ENCODE data around the gene SUSD3. TPM values are rescaled to one million over a fixed set of nuclear protein-coding genes. Genes with fewer than 3 reads are reported as not detected.

Gene SUSD3
- total and polyA plus RNA-seq, 2 donors (not counting 3 experiments of a cell fraction or from before 2014, with no cell fraction given) = not detected

- CTCF ChIA-PET = interaction anchor here (0.7 to 1.1 kb wide), 2 partner anchors 16 to 41 kb away, joined by 3 read pairs; no protein-coding TSS in a partner anchor
- Histone ChIP-seq H3K36me3 (ENCODE audit: control insufficient read depth in 2 of 2, extremely low read depth in 1 of 2, insufficient read depth in 2 of 2, low read length in 2 of 2) (peaks cover 8 to 29% of the 10 kb centered on the region in 2 experiments), H3K27me3 (ENCODE audit: control insufficient read depth in 2 of 2, insufficient read depth in 2 of 2, low read length in 2 of 2) (no peaks in the 10 kb centered on the region), H4K20me1 (replicated peaks; ENCODE audit: control insufficient read depth, extremely low read depth, insufficient read depth, low read length) (peaks cover 2% of the 10 kb centered on the region), H3K79me2 (ENCODE audit: control insufficient read depth, insufficient read depth, low read length) (peaks cover 7% of the 10 kb centered on the region), H3K9ac (replicated peaks; ENCODE audit: extremely low read depth, insufficient read depth, low read length) (no peak overlapping the region), H2AFZ (ENCODE audit: low read depth, low read length) (no peak overlapping the region), H3K27ac (ENCODE audit: insufficient read depth, low read depth, low read length) (no peak overlapping the region), H3K9me1 (replicated peaks; ENCODE audit: control insufficient read depth, extremely low read depth, insufficient read depth, low read length) (no peaks in the 10 kb centered on the region), H3K4me1 (ENCODE audit: control insufficient read depth, extremely low read depth, insufficient read depth, low read length) (no peaks in the 10 kb centered on the region), H3K9me3 (replicated peaks; ENCODE audit: control insufficient read depth, insufficient read depth, low read length) (no peaks in the 10 kb centered on the region), H3K4me3 (replicated peaks in 1 of 3; ENCODE audit: insufficient read depth in 1 of 3, low read depth in 1 of 3, low read length in 3 of 3) (no peak overlapping the region), H3K4me2 (ENCODE audit: insufficient read depth, low read length) (no peak overlapping the region)
- intact Hi-C loops (cut with micrococcal nuclease) = no loop called here
- no TSS peak for BruUV-seq (replicated peaks)
- POLR2A ChIA-PET = no interaction called here
- dilution Hi-C loops (cut with MboI; ENCODE audit: extremely low pct_ligation_motif_present, low sequenced_read_pairs) = no loop called here
- no peak for TF ChIP-seq EZH2 (IDR thresholded peaks at IDR 0.05; ENCODE audit: borderline replicate concordance, low read depth, low read length, severe bottlenecking)
- no peak for TF ChIP-seq GATA2 (IDR thresholded peaks at IDR 0.05; ENCODE audit: insufficient read depth, insufficient read length, low read depth, low read length)
- TF ChIP-seq, protein P1, sequence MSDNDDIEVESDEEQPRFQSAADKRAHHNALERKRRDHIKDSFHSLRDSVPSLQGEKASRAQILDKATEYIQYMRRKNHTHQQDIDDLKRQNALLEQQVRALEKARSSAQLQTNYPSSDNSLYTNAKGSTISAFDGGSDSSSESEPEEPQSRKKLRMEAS (IDR thresholded peaks at IDR 0.05; ENCODE audit: insufficient read depth, insufficient read length) = no peak
- FAIRE-seq (no peak), DNase-seq (ENCODE audit: low read depth, low spot score) (no peak)
Observed at GRCh38 chr9:93112864-93113389, 54.4 kb downstream of the SUSD3 start.

- intact Hi-C loops (cut with micrococcal nuclease) = no loop called here
- dilution Hi-C loops (cut with MboI; ENCODE audit: extremely low pct_ligation_motif_present, low sequenced_read_pairs) = no loop called here
- Histone ChIP-seq H3K27me3 (ENCODE audit: control insufficient read depth in 2 of 2, insufficient read depth in 2 of 2, low read length in 2 of 2) (no peaks in the 10 kb centered on the region), H3K4me2 (ENCODE audit: insufficient read depth, low read length) (no peak overlapping the region), H4K20me1 (replicated peaks; ENCODE audit: control insufficient read depth, extremely low read depth, insufficient read depth, low read length) (peaks cover 2% of the 10 kb centered on the region), H3K4me1 (ENCODE audit: control insufficient read depth, extremely low read depth, insufficient read depth, low read length) (peaks cover 1% of the 10 kb centered on the region), H3K9ac (replicated peaks; ENCODE audit: extremely low read depth, insufficient read depth, low read length) (no peak overlapping the region), H3K36me3 (ENCODE audit: control insufficient read depth in 2 of 2, extremely low read depth in 1 of 2, insufficient read depth in 2 of 2, low read length in 2 of 2) (peaks cover 8 to 26% of the 10 kb centered on the region in 2 experiments), H3K9me1 (replicated peaks; ENCODE audit: control insufficient read depth, extremely low read depth, insufficient read depth, low read length) (no peaks in the 10 kb centered on the region), H2AFZ (ENCODE audit: low read depth, low read length) (no peak overlapping the region), H3K4me3 (replicated peaks in 1 of 3; ENCODE audit: insufficient read depth in 1 of 3, low read depth in 1 of 3, low read length in 3 of 3) (no peak overlapping the region), H3K79me2 (ENCODE audit: control insufficient read depth, insufficient read depth, low read length) (peaks cover 5% of the 10 kb centered on the region), H3K9me3 (replicated peaks; ENCODE audit: control insufficient read depth, insufficient read depth, low read length) (no peaks in the 10 kb centered on the region), H3K27ac (ENCODE audit: insufficient read depth, low read depth, low read length) (no peak overlapping the region)
- no TSS peak for BruUV-seq (replicated peaks)
- POLR2A ChIA-PET = no interaction called here
- CTCF ChIA-PET = no interaction called here
- TF ChIP-seq JUN (IDR thresholded peaks at IDR 0.05; ENCODE audit: borderline replicate concordance, insufficient read depth, insufficient read length, low read depth) (no peak), FOS (IDR thresholded peaks at IDR 0.05; ENCODE audit: borderline replicate concordance, insufficient read depth, low read length) (no peak), MYC (IDR thresholded peaks at IDR 0.05; ENCODE audit: low read depth, low read length) (no peak), POLR2AphosphoS5 (IDR thresholded peaks at IDR 0.05; ENCODE audit: insufficient read depth, low read depth, low read length) (no peak)
- FAIRE-seq (no peak), DNase-seq (ENCODE audit: low read depth, low spot score) (no peak)
Observed at GRCh38 chr9:93114169-93114983, 55.9 kb downstream of the SUSD3 start.

All from endothelial cell of umbilical vein (primary cell).